Mesenchymal stem cell (in vitro differentiated cells and primary cell): ENCODE results near the gene TMEM182.

Experiments
- DNase-seq: peaks from one replicate; pipeline ENCODE4 v3.0.0-alpha.2; 2013
- H2AFZ ChIP-seq: one replicate; pipeline ENCODE4 v1.6.1; 2013; ENCODE audit warnings: low read depth, mild to moderate bottlenecking, control low read depth, inconsistent platforms, low read length, moderate library complexity
- H2AK5ac ChIP-seq: 2 replicates; pipeline ENCODE4 v1.6.1; 2013; ENCODE audit warnings: low read length, moderate library complexity, mild to moderate bottlenecking, inconsistent platforms; ENCODE audit not compliant: severe bottlenecking
- H2BK120ac ChIP-seq: one replicate; pipeline ENCODE4 v1.6.1; 2013; ENCODE audit warnings: low read depth, mild to moderate bottlenecking, inconsistent platforms, low read length, moderate library complexity
- H2BK12ac ChIP-seq, 2 experiments: one replicate each; pipeline ENCODE4 v1.6.1; 2013; ENCODE audit warnings: inconsistent platforms in 2 of 2, low read length in 2 of 2, mild to moderate bottlenecking in 2 of 2, moderate library complexity in 2 of 2, control low read depth in 1 of 2
- H2BK15ac ChIP-seq: one replicate; pipeline ENCODE4 v1.6.1; 2013; ENCODE audit warnings: mild to moderate bottlenecking, low read depth, inconsistent platforms; ENCODE audit not compliant: poor library complexity, severe bottlenecking
- H2BK5ac ChIP-seq: 2 replicates; pipeline ENCODE4 v1.6.1; 2013; ENCODE audit warnings: low read depth, mild to moderate bottlenecking, low read length, control low read depth, inconsistent platforms; ENCODE audit not compliant: poor library complexity, severe bottlenecking
- H3K14ac ChIP-seq, 2 experiments: one replicate each; pipeline ENCODE4 v1.6.1; 2013; ENCODE audit warnings: inconsistent platforms in 2 of 2, low read length in 2 of 2, control low read depth in 1 of 2, mild to moderate bottlenecking in 1 of 2, moderate library complexity in 1 of 2
- H3K18ac ChIP-seq, 2 experiments: one replicate each; pipeline ENCODE4 v1.6.1; 2013; ENCODE audit warnings: inconsistent platforms in 2 of 2, low read length in 2 of 2, control low read depth in 1 of 2, low read depth in 1 of 2, mild to moderate bottlenecking in 1 of 2
- H3K23ac ChIP-seq, 2 experiments: one replicate each; pipeline ENCODE4 v1.6.1; 2013; ENCODE audit warnings: inconsistent platforms in 2 of 2, low read length in 2 of 2, mild to moderate bottlenecking in 2 of 2, moderate library complexity in 2 of 2, control low read depth in 1 of 2
- H3K27ac ChIP-seq: 2 replicates; pipeline ENCODE4 v1.5.1; 2013; ENCODE audit warnings: mild to moderate bottlenecking, moderate library complexity, low read length, control low read depth, inconsistent platforms; ENCODE audit not compliant: poor library complexity, severe bottlenecking
- H3K27me3 ChIP-seq, 2 experiments: 2 replicates each; pipeline versions ENCODE4 v1.6.1 to v1.7.0; 2013; ENCODE audit warnings: low read length in 2 of 2, mild to moderate bottlenecking in 2 of 2, moderate library complexity in 2 of 2, control low read depth in 1 of 2, inconsistent platforms in 1 of 2; ENCODE audit not compliant: control insufficient read depth in 1 of 2, insufficient read depth in 1 of 2
- H3K36me3 ChIP-seq, 2 experiments: 2 replicates each; pipeline versions ENCODE4 v1.6.1 to v1.7.0; 2013; ENCODE audit warnings: low read length in 2 of 2, control low read depth in 1 of 2, inconsistent platforms in 1 of 2, low read depth in 1 of 2, mild to moderate bottlenecking in 1 of 2; ENCODE audit not compliant: insufficient read depth in 2 of 2, control insufficient read depth in 1 of 2
- H3K4ac ChIP-seq, 2 experiments: one replicate each; pipeline ENCODE4 v1.6.1; 2013; ENCODE audit warnings: inconsistent platforms in 2 of 2, low read length in 2 of 2, mild to moderate bottlenecking in 2 of 2, moderate library complexity in 2 of 2, control low read depth in 1 of 2, low read depth in 1 of 2
- H3K4me1 ChIP-seq: 2 replicates; pipeline ENCODE4 v1.6.1; 2013; ENCODE audit warnings: low read depth, low read length, control low read depth; ENCODE audit not compliant: control insufficient read depth, insufficient read depth
- H3K4me2 ChIP-seq: 2 replicates; pipeline ENCODE4 v1.6.1; 2013; ENCODE audit warnings: low read length, mild to moderate bottlenecking, inconsistent platforms; ENCODE audit not compliant: poor library complexity, severe bottlenecking
- H3K4me3 ChIP-seq, 2 experiments: 2 replicates each; pipeline versions ENCODE4 v1.5.1 to v1.7.0; 2013; ENCODE audit warnings: low read length in 2 of 2, mild to moderate bottlenecking in 2 of 2, control low read depth in 1 of 2, low read depth in 1 of 2; ENCODE audit not compliant: insufficient read depth in 1 of 2
- H3K79me1 ChIP-seq: replicated peaks from 2 replicates; pipeline ENCODE4 v1.6.1; 2013; ENCODE audit warnings: mild to moderate bottlenecking, control low read depth, low read length, inconsistent platforms; ENCODE audit not compliant: poor library complexity, severe bottlenecking
- H3K9ac ChIP-seq: 2 replicates; pipeline ENCODE4 v1.7.0; 2013; ENCODE audit warnings: mild to moderate bottlenecking, low read length, moderate library complexity
- H3K9me3 ChIP-seq: 2 replicates; pipeline ENCODE4 v1.7.0; 2013; ENCODE audit warnings: mild to moderate bottlenecking, low read length; ENCODE audit not compliant: control insufficient read depth
- H4K8ac ChIP-seq: one replicate; pipeline ENCODE4 v1.6.1; 2013; ENCODE audit warnings: inconsistent platforms, mild to moderate bottlenecking, low read length, moderate library complexity
- H4K91ac ChIP-seq: one replicate; pipeline ENCODE4 v1.6.1; 2013; ENCODE audit warnings: mild to moderate bottlenecking, low read length, inconsistent platforms
- WGBS: methylation state at CpG from one replicate; pipeline ENCODE4 v1.1.7; 2013; ENCODE audit warnings: mixed read lengths; 5-methylcytosine and 5-hydroxymethylcytosine counted together

Gene TMEM182

DNA sequence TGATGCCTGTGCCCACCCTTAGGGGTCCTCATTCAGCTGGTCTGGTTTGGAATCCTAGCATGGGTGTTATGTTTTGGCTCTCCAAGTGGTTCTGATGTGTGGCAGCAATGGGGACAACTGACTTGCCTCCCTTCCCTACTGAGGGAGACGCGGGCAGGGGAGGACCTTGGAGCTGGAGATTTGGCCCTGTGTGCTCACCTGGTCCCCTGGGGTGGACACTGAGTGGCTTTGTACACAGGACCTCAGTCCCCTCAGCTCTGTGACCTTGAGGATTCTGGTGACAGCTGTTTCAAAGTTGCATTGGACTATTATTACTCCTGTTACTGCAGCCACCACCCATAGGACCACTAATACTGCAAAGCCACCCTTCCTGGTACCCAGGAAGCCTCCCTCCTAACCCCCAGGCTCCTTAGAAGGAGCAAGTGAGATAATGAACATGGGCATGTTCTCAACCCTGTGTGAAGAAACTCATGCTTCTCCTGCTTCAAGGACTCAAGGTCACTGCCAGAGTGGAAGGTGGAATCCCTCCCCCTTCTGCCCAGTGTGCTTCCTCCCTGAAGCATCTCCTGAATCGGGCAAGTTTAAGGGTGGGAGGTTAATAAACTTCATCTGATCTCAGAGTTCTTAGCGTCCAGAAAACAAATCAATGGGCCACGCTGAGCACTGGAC is 26.5 kb downstream of the TMEM182 start:
- no peak overlapping the region for H2BK12ac ChIP-seq
- WGBS, result 97% methylated on average over 5 of the region's 5 CpGs
- no peak overlapping the region for H3K9ac ChIP-seq
- no peak overlapping the region for H2BK15ac ChIP-seq
- H3K27me3 ChIP-seq, result no peaks in the 10 kb centered on the region
- H3K4me3 ChIP-seq, result no peak overlapping the region
- no peak overlapping the region for H3K4ac ChIP-seq
- H3K4me1 ChIP-seq, result no peaks in the 10 kb centered on the region
- no peak overlapping the region for H3K14ac ChIP-seq
- H3K4me2 ChIP-seq, result no peak overlapping the region
- no peaks in the 10 kb centered on the region for H3K79me1 ChIP-seq
- no peaks in the 10 kb centered on the region for H3K9me3 ChIP-seq
- no peak overlapping the region for H4K91ac ChIP-seq
- DNase-seq, result no peak
- no peak overlapping the region for H3K18ac ChIP-seq
- H2AFZ ChIP-seq, result no peak overlapping the region
- H2BK5ac ChIP-seq, result no peak overlapping the region
- H3K27ac ChIP-seq, result no peak overlapping the region
- H2BK120ac ChIP-seq, result no peak overlapping the region
- H4K8ac ChIP-seq, result no peak overlapping the region
- H2AK5ac ChIP-seq, result no peak overlapping the region
- H3K23ac ChIP-seq, result no peak overlapping the region
- H3K36me3 ChIP-seq, result no peaks in the 10 kb centered on the region

DNA sequence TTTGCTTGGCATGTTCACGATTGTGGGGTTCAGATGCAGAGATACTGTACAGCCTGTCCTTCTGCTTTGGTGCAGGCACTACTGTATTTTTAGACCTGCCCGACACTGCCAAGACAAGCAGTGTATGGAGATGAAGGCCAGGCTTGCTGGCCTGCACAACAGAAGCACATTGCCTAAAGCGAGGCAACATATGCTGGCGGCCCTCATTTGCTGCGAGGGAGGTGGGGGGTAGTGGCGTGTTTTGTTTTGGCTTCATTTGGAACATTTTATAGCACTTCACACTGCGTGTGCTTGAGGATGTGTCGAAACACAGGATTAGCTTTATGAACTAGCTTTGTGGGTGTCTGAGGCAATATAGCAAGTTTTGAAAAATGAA is 27.0 kb downstream of the TMEM182 start:
- WGBS, result 91% methylated on average over 7 of the region's 8 CpGs
- Histone ChIP-seq H2BK15ac (no peak overlapping the region), H3K36me3 (no peaks in the 10 kb centered on the region), H2BK120ac (no peak overlapping the region), H2AK5ac (no peak overlapping the region), H3K4me2 (no peak overlapping the region), H3K9me3 (no peaks in the 10 kb centered on the region), H4K91ac (no peak overlapping the region), H3K4me3 (no peak overlapping the region), H3K4me1 (no peaks in the 10 kb centered on the region), H2BK5ac (no peak overlapping the region), H3K23ac (no peak overlapping the region), H2AFZ (no peak overlapping the region), H3K9ac (no peak overlapping the region), H3K14ac (no peak overlapping the region), H2BK12ac (no peak overlapping the region), H3K79me1 (no peaks in the 10 kb centered on the region), H3K18ac (no peak overlapping the region), H4K8ac (no peak overlapping the region), H3K27me3 (no peaks in the 10 kb centered on the region), H3K4ac (no peak overlapping the region), H3K27ac (no peak overlapping the region)
- DNase-seq, result no peak

DNA sequence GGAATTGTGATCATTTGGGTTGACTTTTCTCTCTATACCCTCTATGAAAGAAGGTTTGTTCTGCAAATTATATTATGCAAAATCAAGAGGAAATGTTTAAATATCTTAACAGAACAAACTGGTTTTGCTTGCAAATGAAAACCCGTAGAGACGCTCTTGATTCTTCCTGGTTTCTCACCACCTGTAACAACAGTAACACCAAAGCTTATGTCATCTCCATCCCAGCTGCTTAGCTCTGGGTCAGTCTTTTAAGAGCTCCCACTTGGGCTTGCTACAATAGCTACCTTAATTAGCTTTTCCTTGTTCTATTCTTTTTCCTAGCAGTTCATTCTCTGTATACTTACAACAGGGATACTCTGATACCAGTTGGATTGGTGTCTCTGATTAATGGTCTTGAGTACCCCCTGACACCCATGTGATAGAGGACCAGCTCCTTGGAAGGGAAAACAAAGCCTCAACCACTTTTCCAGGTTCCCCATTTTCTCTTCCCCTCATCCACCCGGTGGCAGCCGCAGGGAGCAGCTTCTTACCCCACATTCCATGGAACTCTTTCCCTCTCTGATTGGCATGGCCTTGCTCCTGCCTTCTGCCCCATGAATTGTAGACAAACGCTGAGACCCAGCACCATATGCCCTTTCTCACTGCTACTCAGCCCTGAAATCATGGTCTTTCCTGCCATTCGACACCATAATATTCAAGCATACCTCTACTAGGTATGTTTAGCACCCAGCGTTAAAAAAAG is 27.7 kb downstream of the TMEM182 start:
- no peak overlapping the region for H2AFZ ChIP-seq
- no peak overlapping the region for H2AK5ac ChIP-seq
- H3K27me3 ChIP-seq, result no peaks in the 10 kb centered on the region
- no peaks in the 10 kb centered on the region for H3K36me3 ChIP-seq
- H3K27ac ChIP-seq, result no peak overlapping the region
- no peak overlapping the region for H3K4me3 ChIP-seq
- no peak overlapping the region for H2BK15ac ChIP-seq
- no peaks in the 10 kb centered on the region for H3K4me1 ChIP-seq
- 80% methylated on average over 7 of the region's 7 CpGs for WGBS
- no peak overlapping the region for H2BK120ac ChIP-seq
- no peak overlapping the region for H2BK12ac ChIP-seq
- H4K8ac ChIP-seq, result no peak overlapping the region
- H3K23ac ChIP-seq, result peak overlapping the region in 1 of 2 experiments; percentile 59
- no peak overlapping the region for H3K4ac ChIP-seq
- H3K9ac ChIP-seq, result no peak overlapping the region
- H3K4me2 ChIP-seq, result no peak overlapping the region
- no peak overlapping the region for H3K18ac ChIP-seq
- no peaks in the 10 kb centered on the region for H3K79me1 ChIP-seq
- H3K9me3 ChIP-seq, result no peaks in the 10 kb centered on the region
- no peak overlapping the region for H2BK5ac ChIP-seq
- no peak overlapping the region for H3K14ac ChIP-seq
- no peak overlapping the region for H4K91ac ChIP-seq
- no peak for DNase-seq

DNA sequence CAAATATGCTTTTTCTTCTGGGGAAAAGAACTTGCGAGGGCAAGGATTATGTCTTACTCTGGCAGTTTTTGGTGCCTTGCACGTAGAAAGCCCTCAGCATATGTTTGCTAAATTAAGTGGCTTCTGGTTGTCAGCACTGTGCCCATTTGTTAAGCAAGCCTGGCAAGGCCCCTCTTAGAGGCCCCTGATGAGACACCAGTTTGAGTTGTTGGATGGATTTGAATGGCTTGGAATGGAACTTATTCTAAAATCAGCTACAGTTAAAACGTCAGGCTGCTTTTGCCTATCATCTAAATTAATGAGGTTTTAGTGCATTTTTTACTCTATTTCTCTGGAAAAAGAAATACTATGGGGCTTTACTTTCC is 28.2 kb downstream of the TMEM182 start:
- no peak overlapping the region for H3K4me3 ChIP-seq
- no peak overlapping the region for H3K4ac ChIP-seq
- no peak for DNase-seq
- 95% methylated on average over 2 of the region's 3 CpGs for WGBS
- no peaks in the 10 kb centered on the region for H3K9me3 ChIP-seq
- no peak overlapping the region for H2AK5ac ChIP-seq
- H2AFZ ChIP-seq, result no peak overlapping the region
- no peak overlapping the region for H3K27ac ChIP-seq
- H3K4me1 ChIP-seq, result no peaks in the 10 kb centered on the region
- H2BK5ac ChIP-seq, result no peak overlapping the region
- H3K4me2 ChIP-seq, result no peak overlapping the region
- H3K27me3 ChIP-seq, result no peaks in the 10 kb centered on the region
- H3K18ac ChIP-seq, result no peak overlapping the region
- H4K91ac ChIP-seq, result no peak overlapping the region
- H2BK120ac ChIP-seq, result no peak overlapping the region
- no peaks in the 10 kb centered on the region for H3K79me1 ChIP-seq
- no peak overlapping the region for H3K23ac ChIP-seq
- no peak overlapping the region for H3K9ac ChIP-seq
- no peak overlapping the region for H2BK12ac ChIP-seq
- H3K36me3 ChIP-seq, result no peaks in the 10 kb centered on the region
- no peak overlapping the region for H3K14ac ChIP-seq
- H4K8ac ChIP-seq, result no peak overlapping the region
- no peak overlapping the region for H2BK15ac ChIP-seq
